Sigmoid colon (tissue), 7 donors: ENCODE measurements around the gene SYT7. TPM values are rescaled to one million over a fixed set of nuclear protein-coding genes. Genes with fewer than 3 reads are reported as not detected.
A peak's percentile ranks its signal among the peaks of the same experiment; 100 is the strongest.

Experiments
- DNase-seq: peaks from one replicate; pipeline ENCODE4 v3.0.0-alpha.2; 2019
- H3K27ac ChIP-seq, 4 donors: fragments of 200-600 bp; sonication (generic); one replicate each; pipeline ENCODE4 v1.5.1; 2016 to 2019; ENCODE audit warnings: mild to moderate bottlenecking in 1 of 4
- H3K27me3 ChIP-seq, 3 donors: fragments of 200-600 bp; sonication (generic); one replicate each; pipeline ENCODE4 v1.5.1; 2019; ENCODE audit warnings: mild to moderate bottlenecking in 1 of 3
- H3K36me3 ChIP-seq, 4 donors: fragments of 200-600 bp; sonication (generic); one replicate each; pipeline ENCODE4 v1.5.1; 2016 to 2019
- H3K4me1 ChIP-seq, 4 donors: fragments of 200-600 bp; sonication (generic); one replicate each; pipeline ENCODE4 v1.5.1; 2017 to 2019
- H3K4me3 ChIP-seq, 4 donors: fragments of 200-600 bp; sonication (generic); one replicate each; pipeline ENCODE4 v1.5.1; 2017 to 2019; ENCODE audit warnings: mild to moderate bottlenecking in 2 of 4, moderate library complexity in 1 of 4
- H3K9me3 ChIP-seq, 4 donors: fragments of 200-600 bp in 3 of 4; sonication (generic) in 3 of 4; one replicate each; pipeline versions ENCODE4 v1.5.1 to v1.6.1; 2013 to 2019
- EP300 ChIP-seq, 4 donors: sonication (generic); formaldehyde crosslinking; IDR thresholded peaks; one replicate each; pipeline ENCODE4 v1.6.1; 2017; ENCODE audit warnings: antibody characterized with exemption in 4 of 4
- POLR2A ChIP-seq, 2 donors: fragments of 450-650 bp; IDR thresholded peaks; one replicate each; pipeline ENCODE4 v1.6.1; 2016; ENCODE audit warnings: antibody characterized with exemption in 2 of 2, mild to moderate bottlenecking in 2 of 2, moderate library complexity in 2 of 2
- POLR2AphosphoS5 ChIP-seq, 4 donors: sonication (generic); formaldehyde crosslinking; IDR thresholded peaks; one replicate each; pipeline ENCODE4 v1.6.1; 2017; ENCODE audit warnings: antibody characterized with exemption in 4 of 4
- WGBS, 2 donors: extraction: QIAGEN DNeasy Blood & Tissue Kit; methylation state at CpG; one replicate each; pipeline ENCODE4 v1.1.7; 2013; 5-methylcytosine and 5-hydroxymethylcytosine counted together
- intact Hi-C: fragments of 100-400 bp; cut with DNase I; formaldehyde crosslinking; loops from one replicate; pipeline ENCODE4 v1.15.1; 2023
- polyA plus RNA-seq, 3 donors: library from polyadenylated mRNA; stranded (reverse); fragments of 200-250 nt; gene quantifications; one replicate each; pipeline ENCODE4 v1.2.3, GENCODE V29; 2013
- total RNA-seq, 4 donors: library from RNA; depleted of rRNA; stranded (reverse); fragments of >200 nt; gene quantifications; one replicate each; pipeline ENCODE4 v1.1.0, GENCODE V29; 2016
- TF ChIP-seq, protein P1 (sequence below), 4 experiments: fragments of 450-650 bp in 3 of 4; fragments of 200-600 bp in 1 of 4; IDR thresholded peaks; one replicate each; pipeline ENCODE4 v1.5.1; 2016 to 2019; ENCODE audit warnings: antibody characterized with exemption in 4 of 4, mild to moderate bottlenecking in 3 of 4, moderate library complexity in 2 of 4
- donor health status: healthy with polysubstance abuse.
- donor health status: Bipolar disorder and iron deficiency.
- donor health status: healthy.

The SYT7 gene
- total and polyA plus RNA-seq, 7 donors: 0.66 to 8.4 (median 3.6) TPM

DNA sequence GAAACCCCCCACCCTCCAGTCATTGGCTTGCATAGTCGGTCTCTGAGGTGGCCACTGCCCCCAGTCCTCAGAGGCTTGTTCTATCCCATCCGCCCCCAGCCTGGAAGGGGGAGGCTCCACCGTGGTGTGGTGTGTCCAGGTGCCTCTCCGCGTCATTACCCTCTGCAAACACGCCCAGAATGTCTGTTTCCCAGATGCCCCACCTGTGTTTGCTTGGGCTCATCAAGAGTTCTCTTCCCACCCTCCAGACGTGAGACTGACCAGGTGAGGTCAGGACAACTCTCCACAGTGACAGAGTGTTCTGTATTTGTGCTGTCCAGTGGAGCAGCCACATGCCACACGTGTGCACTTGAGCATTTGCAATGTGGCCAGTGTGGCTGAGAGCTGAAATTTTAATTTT lies 47.5 kb downstream of the SYT7 start:
- no peak for DNase-seq
- intact Hi-C loops: loop anchor here (10.0 kb wide), 1 partner anchor 91 kb away; no protein-coding TSS in a partner anchor
- WGBS, 2 donors: 20 to 71% methylated on average over 8 of the region's 8 CpGs
- Histone ChIP-seq H3K4me3 (no peak overlapping the region), H3K27me3 (peaks cover 0 to 16% (median 0%) of the 10 kb centered on the region in 3 donors), H3K27ac (no peak overlapping the region), H3K9me3 (no peaks in the 10 kb centered on the region), H3K36me3 (no peaks in the 10 kb centered on the region), H3K4me1 (no peaks in the 10 kb centered on the region)
- TF ChIP-seq, protein P1, sequence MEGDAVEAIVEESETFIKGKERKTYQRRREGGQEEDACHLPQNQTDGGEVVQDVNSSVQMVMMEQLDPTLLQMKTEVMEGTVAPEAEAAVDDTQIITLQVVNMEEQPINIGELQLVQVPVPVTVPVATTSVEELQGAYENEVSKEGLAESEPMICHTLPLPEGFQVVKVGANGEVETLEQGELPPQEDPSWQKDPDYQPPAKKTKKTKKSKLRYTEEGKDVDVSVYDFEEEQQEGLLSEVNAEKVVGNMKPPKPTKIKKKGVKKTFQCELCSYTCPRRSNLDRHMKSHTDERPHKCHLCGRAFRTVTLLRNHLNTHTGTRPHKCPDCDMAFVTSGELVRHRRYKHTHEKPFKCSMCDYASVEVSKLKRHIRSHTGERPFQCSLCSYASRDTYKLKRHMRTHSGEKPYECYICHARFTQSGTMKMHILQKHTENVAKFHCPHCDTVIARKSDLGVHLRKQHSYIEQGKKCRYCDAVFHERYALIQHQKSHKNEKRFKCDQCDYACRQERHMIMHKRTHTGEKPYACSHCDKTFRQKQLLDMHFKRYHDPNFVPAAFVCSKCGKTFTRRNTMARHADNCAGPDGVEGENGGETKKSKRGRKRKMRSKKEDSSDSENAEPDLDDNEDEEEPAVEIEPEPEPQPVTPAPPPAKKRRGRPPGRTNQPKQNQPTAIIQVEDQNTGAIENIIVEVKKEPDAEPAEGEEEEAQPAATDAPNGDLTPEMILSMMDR (IDR thresholded peaks at IDR 0.05): no peak
- TF ChIP-seq POLR2A (IDR thresholded peaks at IDR 0.05) (no peak), POLR2AphosphoS5 (IDR thresholded peaks at IDR 0.05) (no peak), EP300 (IDR thresholded peaks at IDR 0.05) (no peak)

DNA sequence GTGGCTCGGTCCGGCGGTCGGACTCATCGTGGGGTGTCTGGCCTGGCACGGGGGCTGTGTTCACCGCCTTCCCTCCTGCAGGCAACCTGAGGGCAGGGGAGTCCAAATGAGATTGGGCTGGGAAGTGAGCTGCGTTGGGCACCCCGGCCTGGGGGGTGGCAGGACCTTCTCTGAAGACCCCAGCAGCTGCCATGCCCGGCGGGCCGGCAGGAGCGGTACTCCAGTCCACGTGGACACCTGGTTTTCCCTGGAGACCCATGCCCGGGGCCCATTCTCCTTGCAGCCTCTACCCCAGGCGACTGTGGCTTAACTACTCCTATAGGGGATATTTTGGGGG lies 47.9 kb downstream of the SYT7 start:
- intact Hi-C loops: loop anchor here (10.0 kb wide), 1 partner anchor 92 kb away; no protein-coding TSS in a partner anchor
- TF ChIP-seq POLR2AphosphoS5 (IDR thresholded peaks at IDR 0.05): no peak
- no peak for TF ChIP-seq POLR2A (IDR thresholded peaks at IDR 0.05)
- no peak for TF ChIP-seq EP300 (IDR thresholded peaks at IDR 0.05)
- TF ChIP-seq, protein P1 (IDR thresholded peaks at IDR 0.05): no peak
- no peaks in the 10 kb centered on the region for H3K4me1 ChIP-seq
- H3K27ac ChIP-seq: no peak overlapping the region
- whole genome bisulfite sequencing, 2 donors: 54 to 86% methylated on average over 16 of the region's 16 CpGs
- H3K36me3 ChIP-seq: no peaks in the 10 kb centered on the region
- DNase-seq: no peak
- H3K27me3 ChIP-seq: peaks cover 0 to 16% (median 0%) of the 10 kb centered on the region in 3 donors
- no peaks in the 10 kb centered on the region for H3K9me3 ChIP-seq
- no peak overlapping the region for H3K4me3 ChIP-seq

DNA sequence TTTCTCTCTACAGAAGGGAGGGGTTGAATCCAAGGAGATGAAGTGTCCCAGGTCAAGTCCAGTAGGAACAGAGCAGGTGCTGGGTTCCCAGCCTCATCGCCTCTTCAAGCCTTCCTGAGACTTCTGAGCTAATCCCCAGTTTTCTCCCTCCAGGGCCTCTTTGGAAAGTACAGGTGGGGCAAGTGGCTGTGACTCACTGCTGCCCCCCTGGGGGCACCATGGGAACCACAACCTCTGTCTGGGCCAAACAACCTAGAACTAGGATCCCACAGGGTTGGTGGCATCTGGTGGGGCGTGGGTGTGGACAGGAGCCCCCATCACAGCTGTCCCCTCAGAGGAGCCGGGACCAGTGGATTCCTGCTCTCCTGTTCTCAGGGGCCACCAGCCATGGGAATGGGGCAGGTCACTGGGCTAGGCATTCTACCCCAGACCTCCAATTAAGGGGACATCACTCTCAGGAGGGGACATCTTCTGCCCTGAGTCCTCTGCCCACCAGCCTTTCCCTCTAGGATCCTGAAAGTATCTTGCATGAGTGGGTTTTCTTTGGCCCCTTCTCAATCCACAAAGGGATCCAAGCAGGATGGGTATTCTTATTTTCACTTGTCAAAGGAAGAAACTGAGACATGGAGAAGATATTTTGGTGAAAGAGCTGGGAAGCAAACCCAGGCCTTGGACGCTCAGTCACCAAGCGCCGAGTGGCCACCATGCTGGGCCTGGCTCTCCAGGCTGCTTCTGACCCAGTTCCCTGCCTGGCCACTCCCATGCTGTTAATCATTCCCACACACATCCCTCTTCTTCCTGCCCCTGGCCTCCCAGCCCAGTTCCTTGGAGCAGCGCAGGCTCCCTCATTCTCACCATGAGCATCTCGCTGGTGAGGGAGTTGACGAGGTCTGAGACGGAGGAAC lies 48.5 kb downstream of the SYT7 start:
- TF ChIP-seq, protein P1 (IDR thresholded peaks at IDR 0.05): peak in 3 of 4 experiments; percentile 33 to 67 (median 46)
- TF ChIP-seq EP300 (IDR thresholded peaks at IDR 0.05): no peak

DNA sequence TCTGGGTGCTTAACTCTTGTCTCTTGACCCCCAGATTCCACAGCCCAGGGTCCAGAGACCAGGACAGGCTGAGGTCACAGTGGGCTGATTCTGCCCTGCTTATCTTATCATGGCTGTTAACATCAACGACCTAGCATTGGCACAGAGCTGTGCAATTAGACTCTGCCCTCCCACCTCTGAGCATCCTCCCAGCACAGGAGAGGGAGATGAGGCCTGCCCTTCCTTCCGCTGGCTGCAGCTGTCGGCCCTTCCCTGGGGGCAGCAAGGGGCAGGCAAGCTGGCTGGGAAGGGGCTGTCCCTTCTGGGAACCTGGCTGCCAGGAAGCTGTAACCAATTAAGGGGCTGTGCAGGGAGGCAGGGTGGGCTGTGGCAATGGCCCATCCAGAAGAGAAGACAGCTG lies 49.8 kb downstream of the SYT7 start:
- Histone ChIP-seq H3K9me3 (no peaks in the 10 kb centered on the region), H3K4me3 (no peak overlapping the region), H3K4me1 (no peaks in the 10 kb centered on the region), H3K36me3 (no peaks in the 10 kb centered on the region), H3K27ac (no peak overlapping the region), H3K27me3 (peaks cover 0 to 14% (median 0%) of the 10 kb centered on the region in 3 donors)
- intact Hi-C loops: loop anchor here (10.0 kb wide), 1 partner anchor 94 kb away; no protein-coding TSS in a partner anchor
- no peak for DNase-seq
- 16 to 45% methylated on average over 3 of the region's 3 CpGs for WGBS, 2 donors
- TF ChIP-seq EP300 (IDR thresholded peaks at IDR 0.05) (no peak), POLR2AphosphoS5 (IDR thresholded peaks at IDR 0.05) (no peak), POLR2A (IDR thresholded peaks at IDR 0.05) (no peak)
- TF ChIP-seq, protein P1 (IDR thresholded peaks at IDR 0.05): no peak

More for the DNA sequence above, 48.5 kb downstream of the SYT7 start:
- Histone ChIP-seq H3K4me3 (no peak overlapping the region), H3K36me3 (no peaks in the 10 kb centered on the region), H3K9me3 (no peaks in the 10 kb centered on the region), H3K27ac (no peak overlapping the region), H3K27me3 (peaks cover 0 to 13% (median 0%) of the 10 kb centered on the region in 3 donors), H3K4me1 (no peaks in the 10 kb centered on the region)
- intact Hi-C loops: loop anchor here (10.0 kb wide), 1 partner anchor 92 kb away; no protein-coding TSS in a partner anchor
- 41 to 72% methylated on average over 10 of the region's 10 CpGs for WGBS, 2 donors
- no peak for DNase-seq
